B cell (primary cell): ENCODE measurements around the gene PALD1. TPM values are rescaled to one million over a fixed set of nuclear protein-coding genes. Genes with fewer than 3 reads are reported as not detected.

Experiments used
- ATAC-seq: fragments of 200-7000 bp; cut with Tn5 transposase; one replicate; pipeline ENCODE4 v1.10.0; 2021; ENCODE audit warnings: low read depth, mild to moderate bottlenecking, moderate number of reproducible peaks, moderate library complexity
- CTCF ChIA-PET: fragments of 350-600 bp; sonication (Branson Sonifier 250); formaldehyde crosslinking; loops from one replicate; lab custom pipeline; 2021; ENCODE audit warnings: antibody characterized with exemption, inconsistent platforms; lab: Charles Lee
- POLR2A ChIA-PET: fragments of 350-600 bp; sonication (Branson Sonifier 250); formaldehyde crosslinking; loops from one replicate; lab custom pipeline; 2021; ENCODE audit warnings: antibody characterized with exemption; lab: Charles Lee
- DNase-seq: peaks from one replicate; pipeline ENCODE4 v3.0.0; 2013
- H2AFZ ChIP-seq: 2 replicates; pipeline ENCODE4 v1.6.1; 2012; ENCODE audit warnings: mild to moderate bottlenecking, low read depth, low read length; ENCODE audit not compliant: insufficient read depth, poor library complexity, severe bottlenecking
- H3K27ac ChIP-seq, 2 donors: 1 replicate in 1 of 2; 2 replicates in 1 of 2; pipeline ENCODE4 v1.5.1; 2012 to 2013; ENCODE audit warnings: low read length in 2 of 2, mild to moderate bottlenecking in 2 of 2, moderate library complexity in 1 of 2
- H3K27me3 ChIP-seq, 4 experiments: fragments of 200-600 bp in 1 of 4; sonication (generic) in 1 of 4; replicated peaks in 1 of 4; 1 replicate in 2 of 4; 2 replicates in 2 of 4; pipeline versions ENCODE4 v1.6.1 to v1.7.0; 2013 to 2016; ENCODE audit warnings: low read length in 3 of 4, mild to moderate bottlenecking in 2 of 4, mixed read lengths in 1 of 4, moderate library complexity in 1 of 4; ENCODE audit not compliant: insufficient read depth in 4 of 4, control insufficient read depth in 3 of 4; ENCODE audit errors: control extremely low read depth in 1 of 4
- H3K36me3 ChIP-seq, 2 experiments: replicated peaks in 1 of 2; 1 replicate in 1 of 2; 2 replicates in 1 of 2; pipeline versions ENCODE4 v1.6.1 to v1.7.1; 2013; ENCODE audit warnings: low read length in 1 of 2; ENCODE audit not compliant: insufficient read depth in 2 of 2, control insufficient read depth in 1 of 2; ENCODE audit errors: control extremely low read depth in 1 of 2, extremely low read depth in 1 of 2
- H3K4me1 ChIP-seq, 2 donors: fragments of 200-600 bp in 1 of 2; sonication (generic) in 1 of 2; 1 replicate in 1 of 2; 2 replicates in 1 of 2; pipeline versions ENCODE4 v1.5.1 to v1.6.1; 2013 to 2017; ENCODE audit warnings: low read length in 2 of 2; ENCODE audit not compliant: control insufficient read depth in 2 of 2, insufficient read depth in 2 of 2
- H3K4me2 ChIP-seq: replicated peaks from 2 replicates; pipeline ENCODE3; 2012; ENCODE audit warnings: mild to moderate bottlenecking, low read depth, low read length; ENCODE audit not compliant: poor library complexity, severe bottlenecking
- H3K4me3 ChIP-seq, 5 experiments: fragments of 200-600 bp in 1 of 5; sonication (generic) in 1 of 5; 1 replicate in 3 of 5; 2 replicates in 2 of 5; pipeline versions ENCODE4 v1.5.1 to v1.7.0; 2011 to 2016; ENCODE audit warnings: low read length in 4 of 5, mild to moderate bottlenecking in 4 of 5, low read depth in 2 of 5, control low read depth in 1 of 5, moderate library complexity in 1 of 5; ENCODE audit not compliant: insufficient read depth in 1 of 5; ENCODE audit errors: control extremely low read depth in 1 of 5, extremely low read depth in 1 of 5
- H3K79me2 ChIP-seq: fragments of 200-600 bp; sonication (generic); one replicate; pipeline ENCODE4 v1.6.0; 2016; ENCODE audit warnings: low read length; ENCODE audit not compliant: control insufficient read depth, insufficient read depth
- H3K9ac ChIP-seq: fragments of 200-600 bp; sonication (generic); 2 replicates; pipeline ENCODE4 v1.6.1; 2017; ENCODE audit warnings: mild to moderate bottlenecking, low read length, moderate library complexity
- H3K9me3 ChIP-seq, 3 donors: one replicate each; pipeline versions ENCODE4 v1.6.1 to v1.7.1; 2013; ENCODE audit warnings: low read length in 2 of 3; ENCODE audit not compliant: control insufficient read depth in 2 of 3, insufficient read depth in 1 of 3; ENCODE audit errors: control extremely low read depth in 1 of 3
- H4K20me1 ChIP-seq: 2 replicates; pipeline ENCODE4 v1.6.0; 2012; ENCODE audit warnings: mild to moderate bottlenecking, low read length; ENCODE audit not compliant: insufficient read depth, control insufficient read depth, poor library complexity, severe bottlenecking
- H3K27ac Mint-ChIP-seq: one replicate; pipeline ENCODE4 v1.8.0; 2021; ENCODE audit warnings: mixed read lengths
- H3K27me3 Mint-ChIP-seq: one replicate; pipeline ENCODE4 v1.8.0; 2021; ENCODE audit warnings: mixed read lengths
- H3K4me1 Mint-ChIP-seq: one replicate; pipeline ENCODE4 v1.8.0; 2021; ENCODE audit warnings: mixed read lengths
- H3K4me3 Mint-ChIP-seq: one replicate; pipeline ENCODE4 v1.8.0; 2021; ENCODE audit warnings: mixed read lengths
- H3K9me3 Mint-ChIP-seq: one replicate; pipeline ENCODE4 v1.8.0; 2022; ENCODE audit warnings: mixed read lengths; ENCODE audit not compliant: insufficient read depth
- CTCF ChIP-seq: fragments of 200-600 bp; IDR thresholded peaks from one replicate; pipeline ENCODE4 v1.8.0; 2022; ENCODE audit warnings: antibody characterized with exemption, mild to moderate bottlenecking
- EZH2 ChIP-seq: IDR thresholded peaks from 2 replicates; pipeline ENCODE4 v1.6.1; 2012; ENCODE audit warnings: borderline replicate concordance, low read depth, mild to moderate bottlenecking, moderate library complexity, low read length; ENCODE audit not compliant: insufficient read depth, poor library complexity, severe bottlenecking
- WGBS: methylation state at CpG from one replicate; pipeline ENCODE4 v1.1.5; 2013; ENCODE audit warnings: missing lambda C conversion rate; ENCODE audit not compliant: insufficient coverage; 5-methylcytosine and 5-hydroxymethylcytosine counted together
- intact Hi-C: fragments of 100-400 bp; cut with micrococcal nuclease; formaldehyde crosslinking; loops from one replicate; pipeline ENCODE4 v1.10.0; 2022
- polyA minus RNA-seq: library from RNA; depleted of rRNA, polyadenylated mRNA; stranded (reverse); fragments of >200 nt; gene quantifications from 2 replicates; pipeline ENCODE4 v1.2.3, GENCODE V29; 2012
- polyA plus RNA-seq: library from polyadenylated mRNA; depleted of rRNA; stranded (reverse); fragments of >200 nt; gene quantifications from 2 replicates; pipeline ENCODE4 v1.2.3, GENCODE V29; 2012
- total RNA-seq, 2 donors: library from RNA; stranded (reverse); fragments of 120-200 nt in 1 of 2; gene quantifications; 1 replicate in 1 of 2; 2 replicates in 1 of 2; pipeline versions ENCODE4 v1.2.3 to v1.2.4, GENCODE V29; 2013 to 2022

PALD1 gene
- total RNA-seq (2.2 and 2.4 TPM in 2 replicates), polyA plus RNA-seq (2.8 and 3.2 TPM in 2 replicates), polyA minus RNA-seq (4.0 and 6.0 TPM in 2 replicates)
- total RNA-seq (2013), result 1.9 TPM

DNA sequence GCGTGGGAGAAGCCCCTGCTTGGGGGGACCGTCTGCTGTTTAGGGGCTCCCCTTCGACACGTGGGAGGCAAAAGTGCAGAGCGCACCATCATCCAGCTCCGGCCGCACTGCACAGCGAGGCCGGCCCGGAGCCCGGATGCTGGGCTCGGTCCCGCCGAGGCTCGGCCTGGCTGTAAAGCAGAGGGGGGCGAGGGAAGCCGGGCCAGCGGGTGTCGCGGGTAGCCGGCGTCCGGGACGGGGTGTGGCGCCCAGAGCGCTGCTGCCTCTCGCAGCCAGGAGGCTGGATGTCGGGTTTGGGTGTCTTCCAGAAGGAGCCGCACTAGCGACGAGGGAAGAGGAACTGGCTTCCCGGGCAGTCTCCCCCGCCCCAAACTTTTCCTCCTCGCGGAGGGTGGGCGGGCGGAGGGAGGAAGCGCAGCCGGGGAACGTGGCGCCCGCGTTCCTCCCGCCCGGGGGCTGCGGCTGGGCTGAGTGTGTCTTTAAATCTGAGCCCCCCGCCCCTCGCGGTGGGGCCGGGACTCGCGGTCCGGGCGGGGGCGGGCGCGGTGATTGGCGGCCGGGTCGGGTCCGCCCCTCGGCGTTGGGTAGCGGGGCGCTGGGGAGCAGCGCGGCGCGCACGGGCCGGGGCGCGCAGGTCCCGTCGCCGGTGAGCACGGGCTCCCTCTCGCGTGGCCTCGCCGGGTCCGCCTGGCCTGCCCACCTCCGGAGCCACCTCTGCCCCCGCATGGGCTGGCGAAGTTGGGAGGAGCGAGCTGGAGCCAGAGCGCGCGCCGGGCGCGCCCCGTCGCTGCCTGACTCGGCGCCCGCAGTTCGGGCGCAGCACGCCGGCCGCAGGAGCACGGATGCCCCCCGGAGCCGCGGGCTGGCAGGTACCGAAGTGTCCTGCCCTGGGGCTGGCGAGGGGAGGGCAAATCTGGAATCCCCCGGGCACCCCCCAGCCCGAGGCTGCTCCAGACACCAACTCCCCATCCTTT is at the start of gene PALD1:
TSS of gene PALD1 (plus strand) at position 577 of the 974 bp plus-strand sequence. CDS start 47,185 bp downstream, outside the sequence.
- Histone ChIP-seq H4K20me1 (no peaks in the 10 kb centered on the region), H3K79me2 (peaks cover 29% of the 10 kb centered on the region), H3K9ac (peak within 1 kb of the TSS; percentile 72), H3K4me1 (peaks cover 40 to 42% of the 10 kb centered on the region in 2 donors), H3K36me3 (no peaks in the 10 kb centered on the region), H3K9me3 (no peaks in the 10 kb centered on the region), H3K4me3 (peak within 1 kb of the TSS in 4 of 5 experiments; percentile 50 to 64 (median 58)), H2AFZ (peak within 1 kb of the TSS; percentile 72), H3K27ac (peak within 1 kb of the TSS in 1 of 2 donors; percentile 59), H3K27me3 (peaks cover 0 to 7% (median 0%) of the 10 kb centered on the region in 4 experiments), H3K4me2 (peak within 1 kb of the TSS; percentile 89)
- WGBS, result under 1% methylated on average over 105 of the region's 110 CpGs
- H3K27me3 Mint-ChIP-seq, result no peaks in the 10 kb centered on the region
- DNase-seq (peak; percentile 63), ATAC-seq (peak; percentile 40)
- H3K4me3 Mint-ChIP-seq, result peak within 1 kb of the TSS; percentile 88
- intact Hi-C loops, result loop anchor here (5.0 kb wide), 2 partner anchors 34 to 71 kb away; no protein-coding TSS in a partner anchor
- no peaks in the 10 kb centered on the region for H3K9me3 Mint-ChIP-seq
- CTCF ChIA-PET, result interaction anchor here (1.4 to 4.6 kb wide), 5 partner anchors 14 to 63 kb away, joined by 3 to 25 read pairs (median 5); no protein-coding TSS in a partner anchor
- POLR2A ChIA-PET, result interaction anchor here (0.9 to 1.1 kb wide), 3 partner anchors 30 to 75 kb away, joined by 3 to 4 read pairs (median 4); partner anchors contain the start of gene EIF4EBP2
- TF ChIP-seq EZH2 (no peak), CTCF (peak; percentile 6)
- H3K4me1 Mint-ChIP-seq, result peaks cover 55% of the 10 kb centered on the region
- H3K27ac Mint-ChIP-seq, result peak within 1 kb of the TSS; percentile 90
